AG10803 (cell line): ENCODE results near the gene CTIF.

Experiments used
- DNase-seq: peaks from one replicate; pipeline ENCODE4 v3.0.0; 2010; ENCODE audit warnings: low read depth
- H3K4me3 ChIP-seq: 2 replicates; pipeline ENCODE4 v1.5.1; 2011; ENCODE audit warnings: mild to moderate bottlenecking, low read length, control low read depth
- CTCF ChIP-seq: conservative IDR thresholded peaks from 2 replicates; pipeline ENCODE4 v1.5.1; 2011; ENCODE audit warnings: mild to moderate bottlenecking, low read length, control low read depth, inconsistent platforms

Gene CTIF

GRCh38 chr18:48835119-48835518 lies 296.3 kb downstream of the CTIF start:
- TF ChIP-seq CTCF, result no peak

GRCh38 chr18:48835745-48836170 lies 296.9 kb downstream of the CTIF start:
- H3K4me3 ChIP-seq, result no peak overlapping the region
- DNase-seq, result no peak
- TF ChIP-seq CTCF, result no peak

More at GRCh38 chr18:48835119-48835518, 296.3 kb downstream of the CTIF start:
- DNase-seq, result no peak
- no peak overlapping the region for H3K4me3 ChIP-seq

GRCh38 chr18:48836231-48836805 lies 297.5 kb downstream of the CTIF start:
- no peak overlapping the region for H3K4me3 ChIP-seq
- no peak for TF ChIP-seq CTCF
- DNase-seq, result no peak

- no peak for TF ChIP-seq CTCF
- DNase-seq, result no peak
- no peak overlapping the region for H3K4me3 ChIP-seq
Measured at GRCh38 chr18:48836806-48837615, 298.2 kb downstream of the CTIF start.

GRCh38 chr18:48837676-48838075 lies 298.8 kb downstream of the CTIF start:
- no peak for DNase-seq
- no peak for TF ChIP-seq CTCF
- no peak overlapping the region for H3K4me3 ChIP-seq

- H3K4me3 ChIP-seq, result no peak overlapping the region
- DNase-seq, result no peak
- no peak for TF ChIP-seq CTCF
Measured at GRCh38 chr18:48838166-48838775, 299.4 kb downstream of the CTIF start.
